Activated CD4-positive, alpha-beta T cell treated with anti-CD3 and anti-CD28 coated beads, Interleukin-2, amount 10 ng/mL, durations not matched to agents 24 days and 14 days (primary cell): Measurements from ENCODE around the gene MED6. TPM values are rescaled to one million over a fixed set of nuclear protein-coding genes. Genes with fewer than 3 reads are reported as not detected.

Experiments used
- DNase-seq: peaks from one replicate; pipeline ENCODE4 v3.0.0; 2022
- H3K27ac Mint-ChIP-seq: one replicate; pipeline ENCODE4 v1.8.0; 2022; ENCODE audit warnings: mild to moderate bottlenecking, mixed read lengths
- H3K27me3 Mint-ChIP-seq: one replicate; pipeline ENCODE4 v1.8.0; 2022; ENCODE audit warnings: mixed read lengths
- H3K36me3 Mint-ChIP-seq: one replicate; pipeline ENCODE4 v1.8.0; 2022; ENCODE audit warnings: low read depth, mild to moderate bottlenecking, mixed read lengths
- H3K4me1 Mint-ChIP-seq: one replicate; pipeline ENCODE4 v1.8.0; 2021; ENCODE audit warnings: mixed read lengths
- H3K4me3 Mint-ChIP-seq: one replicate; pipeline ENCODE4 v1.8.0; 2022; ENCODE audit warnings: mild to moderate bottlenecking, moderate library complexity, mixed read lengths
- H3K9me3 Mint-ChIP-seq: one replicate; pipeline ENCODE4 v1.8.0; 2021; ENCODE audit warnings: mixed read lengths
- intact Hi-C: fragments of 100-400 bp; cut with micrococcal nuclease; formaldehyde crosslinking; loops from one replicate; pipeline ENCODE4 v1.15.1; 2023
- total RNA-seq: library from RNA; stranded (reverse); gene quantifications from 2 replicates; pipeline ENCODE4 v1.2.3, GENCODE V29; 2022

Gene MED6
- total RNA-seq, 1 donor from 2014 or later = 59.7 TPM

DNA sequence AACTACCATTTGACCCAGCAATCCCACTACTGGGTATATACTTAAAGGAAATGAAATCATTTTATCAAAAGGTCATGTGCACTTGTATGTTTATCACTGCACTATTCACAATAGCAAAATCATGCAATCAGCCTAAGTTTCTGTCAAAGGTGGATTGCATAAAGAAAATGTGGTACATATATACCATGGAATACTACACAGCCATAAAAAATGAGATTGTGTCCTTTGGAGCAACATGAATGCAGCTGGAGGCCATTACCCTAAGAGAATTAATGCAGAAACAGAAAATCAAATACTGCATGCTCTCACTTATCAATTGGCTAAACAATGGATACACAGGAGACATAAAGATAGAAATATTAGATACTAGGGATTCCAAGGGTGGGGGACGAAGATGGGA, 27.4 kb downstream of the MED6 start:
- Mint-ChIP-seq H3K27me3 (no peaks in the 10 kb centered on the region), H3K27ac (no peak overlapping the region), H3K4me3 (no peak overlapping the region), H3K36me3 (peaks cover 47% of the 10 kb centered on the region), H3K4me1 (peaks cover 5% of the 10 kb centered on the region), H3K9me3 (peaks cover 22% of the 10 kb centered on the region)
- DNase-seq = no peak
- intact Hi-C loops = no loop called here

DNA sequence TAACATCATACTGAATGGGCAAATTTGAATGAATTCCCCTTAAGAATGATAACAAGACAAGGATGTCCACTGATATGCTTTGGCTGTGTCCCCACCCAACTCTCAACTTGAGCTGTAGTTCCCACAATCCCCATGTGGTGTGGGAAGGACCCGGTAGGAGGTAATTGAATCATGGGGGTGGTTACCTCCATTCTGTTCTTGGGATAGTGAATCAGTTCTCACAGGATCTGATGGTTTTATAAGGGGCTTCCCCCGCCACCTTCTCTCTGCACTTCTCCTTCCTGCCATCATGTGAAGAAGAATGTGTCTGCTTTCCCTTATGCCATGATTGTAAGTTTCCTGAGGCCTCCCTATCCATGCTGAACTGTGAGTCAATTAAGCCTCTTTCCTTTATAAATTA, 29.3 kb downstream of the MED6 start:
- Mint-ChIP-seq H3K9me3 (peaks cover 22% of the 10 kb centered on the region), H3K4me3 (no peak overlapping the region), H3K27me3 (no peaks in the 10 kb centered on the region), H3K36me3 (peaks cover 53% of the 10 kb centered on the region), H3K4me1 (peaks cover 6% of the 10 kb centered on the region), H3K27ac (no peak overlapping the region)
- no peak for DNase-seq
- intact Hi-C loops = no loop called here

DNA sequence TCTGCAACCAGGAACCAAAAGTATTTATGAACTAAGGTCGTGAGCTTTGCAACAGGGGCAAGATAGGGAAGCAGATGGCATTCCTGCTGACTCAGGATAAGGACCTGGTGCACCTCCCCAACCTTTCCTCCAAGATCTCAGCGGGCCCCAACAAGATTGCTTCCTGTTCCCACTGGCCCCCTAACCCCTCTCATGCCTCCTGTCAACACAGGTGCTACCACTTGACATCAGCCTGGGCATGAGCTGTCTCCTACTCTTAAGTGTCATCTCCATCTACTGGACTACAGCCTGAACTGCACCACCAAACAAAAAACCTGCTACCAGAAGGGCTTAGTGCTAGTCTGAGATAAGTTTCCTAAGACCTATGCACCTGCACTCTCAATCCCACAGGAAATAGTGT, 32.7 kb downstream of the MED6 start:
- H3K27ac Mint-ChIP-seq = no peak overlapping the region
- peak; percentile 76 for DNase-seq
- peaks cover 22% of the 10 kb centered on the region for H3K9me3 Mint-ChIP-seq
- peaks cover 6% of the 10 kb centered on the region for H3K4me1 Mint-ChIP-seq
- H3K4me3 Mint-ChIP-seq = no peak overlapping the region
- H3K36me3 Mint-ChIP-seq = peaks cover 62% of the 10 kb centered on the region
- intact Hi-C loops = no loop called here
- H3K27me3 Mint-ChIP-seq = no peaks in the 10 kb centered on the region

DNA sequence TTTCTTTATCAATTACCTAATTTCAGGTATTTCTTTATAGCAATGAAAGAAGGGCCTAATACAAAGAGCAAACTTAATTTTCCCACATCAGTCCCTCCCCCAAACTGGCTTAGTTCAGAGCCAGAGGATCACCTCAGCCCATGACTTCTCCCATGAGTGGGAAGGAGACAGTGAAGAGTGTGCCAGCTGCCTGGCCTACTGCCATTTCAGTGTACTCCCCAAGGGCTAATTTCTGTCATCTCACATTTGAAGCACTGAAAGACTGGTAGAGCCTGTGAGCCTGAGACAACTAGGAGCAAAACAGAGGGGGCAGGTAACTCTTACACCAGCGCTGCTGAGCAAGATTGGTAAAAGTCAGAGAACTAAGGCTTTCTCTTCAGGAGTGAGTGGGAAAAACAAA, 36.6 kb downstream of the MED6 start:
- DNase-seq = no peak
- H3K9me3 Mint-ChIP-seq = peaks cover 13% of the 10 kb centered on the region
- peaks cover 2% of the 10 kb centered on the region for H3K4me1 Mint-ChIP-seq
- H3K27ac Mint-ChIP-seq = no peak overlapping the region
- H3K27me3 Mint-ChIP-seq = no peaks in the 10 kb centered on the region
- peaks cover 58% of the 10 kb centered on the region for H3K36me3 Mint-ChIP-seq
- no peak overlapping the region for H3K4me3 Mint-ChIP-seq
- intact Hi-C loops = no loop called here

DNA sequence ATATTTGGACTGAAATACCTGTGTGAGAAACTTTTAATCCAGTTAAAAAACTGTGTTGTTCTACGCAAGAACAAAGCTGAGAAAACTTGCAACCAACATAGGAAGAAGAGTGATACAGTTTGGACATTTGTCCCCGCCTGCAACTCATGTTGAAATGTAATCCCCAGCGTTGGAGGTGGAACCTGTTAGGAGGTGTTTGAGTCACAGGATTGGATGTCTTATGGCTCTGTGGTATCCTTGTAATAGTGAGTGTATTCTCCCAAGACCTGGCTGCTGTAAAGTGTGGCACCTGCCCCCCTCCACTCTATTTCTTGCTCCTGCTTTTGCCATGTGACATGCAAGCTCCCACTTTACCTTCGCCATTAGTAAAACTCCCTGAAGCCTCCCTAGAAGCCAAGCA, 37.0 kb downstream of the MED6 start:
- H3K27me3 Mint-ChIP-seq = no peaks in the 10 kb centered on the region
- H3K36me3 Mint-ChIP-seq = peaks cover 58% of the 10 kb centered on the region
- no peak overlapping the region for H3K4me3 Mint-ChIP-seq
- H3K9me3 Mint-ChIP-seq = peaks cover 13% of the 10 kb centered on the region
- intact Hi-C loops = no loop called here
- H3K4me1 Mint-ChIP-seq = peaks cover 2% of the 10 kb centered on the region
- no peak for DNase-seq
- no peak overlapping the region for H3K27ac Mint-ChIP-seq

DNA sequence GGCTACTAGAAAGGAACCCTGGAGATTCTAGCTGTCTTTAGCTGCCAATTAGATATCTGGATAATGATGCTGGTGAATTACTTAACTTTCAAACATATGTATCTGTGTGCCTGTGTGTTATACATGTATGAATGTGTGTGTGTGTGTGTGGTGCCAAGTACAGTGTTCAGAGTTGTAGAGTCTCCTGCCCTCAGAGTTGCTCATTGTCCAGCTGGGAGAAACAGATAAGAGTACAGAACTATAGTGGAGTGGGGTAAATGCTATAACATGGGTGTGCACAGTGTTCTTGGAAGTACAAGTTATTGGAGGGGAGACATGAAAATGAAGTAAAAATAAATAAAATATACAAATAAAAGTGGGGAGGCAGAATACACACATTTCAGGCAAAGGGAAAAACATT, 42.1 kb downstream of the MED6 start:
- Mint-ChIP-seq H3K4me1 (no peaks in the 10 kb centered on the region), H3K36me3 (peaks cover 28% of the 10 kb centered on the region)

DNA sequence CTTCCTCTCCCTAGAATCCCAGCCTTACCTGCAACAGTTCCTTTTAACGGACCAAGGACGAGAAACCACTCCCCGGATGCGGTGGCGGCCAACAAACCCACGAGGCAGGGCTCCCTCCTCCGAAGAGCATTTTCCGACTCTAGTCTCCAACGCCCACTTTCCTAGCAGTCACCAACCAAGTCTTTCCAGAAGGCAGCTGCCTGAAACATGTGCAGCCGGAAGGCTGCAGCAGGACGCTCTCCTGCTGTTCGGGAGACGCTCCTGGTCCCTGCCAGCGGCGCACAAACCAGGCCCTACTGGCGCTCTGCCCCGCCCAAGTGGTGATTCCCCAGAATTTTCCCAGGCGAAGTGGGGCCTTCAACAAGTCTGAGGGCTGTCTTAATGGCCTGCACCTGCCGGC, 44.6 kb downstream of the MED6 start:
- intact Hi-C loops = no loop called here
- Mint-ChIP-seq H3K27me3 (no peaks in the 10 kb centered on the region), H3K27ac (no peak overlapping the region), H3K4me1 (no peaks in the 10 kb centered on the region), H3K4me3 (no peak overlapping the region), H3K36me3 (peaks cover 6% of the 10 kb centered on the region), H3K9me3 (peaks cover 3% of the 10 kb centered on the region)
- no peak for DNase-seq

More for the DNA sequence above, 42.1 kb downstream of the MED6 start:
- Mint-ChIP-seq H3K27me3 (no peaks in the 10 kb centered on the region), H3K9me3 (peaks cover 8% of the 10 kb centered on the region), H3K27ac (no peak overlapping the region), H3K4me3 (no peak overlapping the region)
- DNase-seq = no peak
- intact Hi-C loops = no loop called here

DNA sequence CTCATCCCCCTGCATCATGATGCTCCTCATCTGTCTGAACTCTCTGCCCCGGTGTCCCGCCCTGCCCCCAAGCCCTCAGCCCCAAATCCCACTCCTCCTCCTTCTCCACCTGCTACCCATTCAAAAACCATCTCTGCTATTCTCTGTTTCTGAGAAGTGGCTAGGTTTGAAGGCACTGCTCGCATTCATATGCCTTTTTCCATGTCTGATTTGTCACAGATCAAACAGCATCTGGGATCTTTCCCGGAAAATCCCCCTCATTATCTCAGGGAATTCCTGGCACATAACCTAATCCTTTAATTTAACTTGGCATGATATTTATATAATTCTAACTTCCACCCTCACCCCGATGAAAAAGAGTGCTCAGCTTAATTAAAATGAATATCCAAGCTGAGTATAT, 62.4 kb downstream of the MED6 start:
- intact Hi-C loops = no loop called here
- H3K9me3 Mint-ChIP-seq = peaks cover 4% of the 10 kb centered on the region
- DNase-seq = no peak
- H3K36me3 Mint-ChIP-seq = peaks cover 2% of the 10 kb centered on the region
- no peak overlapping the region for H3K27ac Mint-ChIP-seq
- H3K4me1 Mint-ChIP-seq = peaks cover 12% of the 10 kb centered on the region
- no peaks in the 10 kb centered on the region for H3K27me3 Mint-ChIP-seq
- H3K4me3 Mint-ChIP-seq = no peak overlapping the region

DNA sequence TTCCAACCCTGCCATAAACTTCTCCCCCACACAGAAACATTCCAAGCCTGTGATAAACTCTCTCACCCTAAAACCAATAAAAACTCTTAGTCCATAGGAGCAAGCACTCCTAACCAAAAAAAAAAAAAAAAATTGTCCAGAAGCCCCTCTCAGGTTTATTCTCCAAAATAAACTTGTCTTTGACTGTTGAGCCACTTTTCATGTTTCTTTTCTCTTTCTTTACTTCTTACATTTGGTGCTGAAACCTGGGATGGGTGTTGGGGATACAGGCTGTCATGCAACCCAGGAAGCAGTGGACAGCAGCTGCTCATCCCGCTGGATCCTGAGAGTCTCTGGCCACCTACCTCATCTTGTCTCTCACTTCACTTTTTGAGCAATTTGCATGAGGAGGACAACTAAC, 63.6 kb downstream of the MED6 start:
- Mint-ChIP-seq H3K4me3 (no peak overlapping the region), H3K27ac (no peak overlapping the region), H3K36me3 (peaks cover 3% of the 10 kb centered on the region), H3K9me3 (peaks cover 7% of the 10 kb centered on the region), H3K4me1 (peaks cover 12% of the 10 kb centered on the region), H3K27me3 (no peaks in the 10 kb centered on the region)
- intact Hi-C loops = no loop called here
- DNase-seq = no peak

DNA sequence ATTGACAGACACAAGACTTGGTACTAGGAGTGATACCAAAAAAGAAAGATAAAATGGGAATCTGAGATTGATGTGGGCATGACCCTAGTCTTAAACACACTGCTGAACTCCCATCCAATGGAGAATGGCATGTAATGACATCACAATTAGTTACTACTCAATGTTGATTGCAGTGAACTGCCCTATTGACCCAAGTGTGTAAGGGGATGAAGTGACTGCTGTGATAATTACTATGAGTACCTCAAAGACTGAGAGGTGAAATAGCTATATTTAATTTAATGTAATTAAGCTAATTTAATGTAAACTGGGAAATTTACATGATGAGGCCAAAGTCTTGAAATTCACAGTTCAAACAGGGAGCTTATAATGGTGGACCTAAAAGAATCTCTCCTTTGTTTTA, 65.6 kb downstream of the MED6 start, which contains the start of gene ADAM20:
TSS of gene ADAM20 (minus strand) at position 101 of the 400 bp plus-strand sequence. CDS start 10,247 bp downstream, outside the sequence.
- Mint-ChIP-seq H3K4me1 (peaks cover 12% of the 10 kb centered on the region), H3K27me3 (no peaks in the 10 kb centered on the region), H3K9me3 (peaks cover 11% of the 10 kb centered on the region), H3K36me3 (peaks cover 5% of the 10 kb centered on the region), H3K27ac (no peak within 1 kb of the TSS), H3K4me3 (no peak within 1 kb of the TSS)
- intact Hi-C loops = no loop called here
- DNase-seq = no peak

Other genes with a start within 250 kb of the MED6 start
- 65.8 and 79.0 TPM in 2 replicates for gene COX16, start 241.0 kb downstream of the MED6 start, total RNA-seq
- gene SYNJ2BP, start 183.6 kb downstream of the MED6 start, total RNA-seq = 2.2 and 2.5 TPM in 2 replicates
- not detected in 2 replicates for gene ADAM21, start 148.5 kb downstream of the MED6 start, total RNA-seq
- gene ADAM20, start 65.7 kb downstream of the MED6 start, total RNA-seq = 0.19 and 0.44 TPM in 2 replicates
- 4.8 and 5.8 TPM in 2 replicates for gene TTC9, start 41.3 kb upstream of the MED6 start, total RNA-seq
- gene MAP3K9, start 208.9 kb upstream of the MED6 start, total RNA-seq = 4.2 TPM in 2 replicates